ENCODE data around the gene PSMF1.

The PSMF1 gene

GRCh38 chr20:1118336-1119127 is at the start of gene PSMF1:
Gene PSMF1, plus strand, starts transcription at chr20:1118602. Its CDS starts 172 bp downstream, at chr20:1118774.
- peak; percentile 96 for DNase-seq

- no peak for DNase-seq
Observed at GRCh38 chr20:1072258-1072657, 46.1 kb upstream of the PSMF1 start.

GRCh38 chr20:1075616-1076015 is 42.8 kb upstream of the PSMF1 start:
- no peak for DNase-seq

DNA sequence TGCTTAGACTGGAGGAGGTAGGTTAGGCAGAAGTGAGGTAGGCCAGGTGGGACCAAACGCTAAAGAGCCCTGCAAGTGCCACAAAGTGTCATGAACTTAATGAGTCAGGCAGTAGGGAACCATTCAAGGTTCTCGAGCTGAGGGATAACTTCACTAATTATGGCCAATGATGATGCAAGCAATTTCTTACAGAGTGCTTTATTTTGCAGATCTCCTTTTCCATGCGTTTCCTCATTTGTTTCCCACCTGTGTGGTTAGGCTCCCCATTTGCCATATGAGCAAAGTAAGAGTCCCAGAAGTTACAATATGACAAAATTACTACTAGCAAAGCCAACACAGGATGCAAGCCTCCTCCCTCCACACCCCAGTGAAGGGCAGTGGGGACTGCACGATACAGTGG is 36.5 kb upstream of the PSMF1 start:
- no peak for DNase-seq

- peak; percentile 47 for DNase-seq
Observed at GRCh38 chr20:1083431-1084080, 34.8 kb upstream of the PSMF1 start.

DNA sequence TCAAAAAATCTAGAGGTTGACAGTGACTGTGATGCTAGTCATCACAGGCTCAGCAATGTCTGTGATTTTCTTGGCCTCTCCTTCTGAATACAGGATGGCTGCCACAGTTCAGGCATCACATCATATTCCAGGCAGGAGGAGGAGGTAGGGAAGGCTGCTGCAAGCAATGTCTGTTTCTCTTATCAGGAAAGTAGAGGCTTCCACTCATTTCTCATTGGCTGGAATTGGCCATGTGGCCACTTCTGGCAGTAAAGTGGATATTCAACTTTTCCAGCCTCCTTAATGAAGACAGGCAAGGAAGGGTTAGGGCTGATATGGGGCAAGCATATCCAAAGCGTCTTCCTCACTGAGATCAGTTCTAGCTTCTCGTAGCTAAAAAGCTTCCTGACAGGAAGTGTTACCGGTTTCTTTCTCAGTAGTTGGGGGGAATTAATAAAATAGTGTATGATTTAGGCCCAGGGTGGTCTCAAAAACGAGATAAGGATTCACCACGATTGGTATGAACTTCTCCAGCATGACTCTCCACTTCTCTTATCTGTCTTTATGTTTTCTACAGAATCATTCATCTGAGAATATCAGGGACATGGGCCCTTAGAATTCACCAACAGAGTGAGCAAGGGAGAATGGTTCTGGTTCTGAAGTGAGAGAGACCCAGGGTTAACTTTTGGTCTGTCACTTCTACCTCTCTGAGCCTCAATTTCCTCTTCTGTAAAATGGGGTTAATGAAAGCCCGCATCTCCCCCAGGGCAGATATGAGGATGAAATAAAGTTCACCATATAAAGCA is 32.7 kb upstream of the PSMF1 start:
- DNase-seq: no peak

GRCh38 chr20:1086277-1087213 is 31.9 kb upstream of the PSMF1 start:
- peak; percentile 24 for DNase-seq

GRCh38 chr20:1087311-1087905 is 31.0 kb upstream of the PSMF1 start:
- peak; percentile 54 for DNase-seq

DNA sequence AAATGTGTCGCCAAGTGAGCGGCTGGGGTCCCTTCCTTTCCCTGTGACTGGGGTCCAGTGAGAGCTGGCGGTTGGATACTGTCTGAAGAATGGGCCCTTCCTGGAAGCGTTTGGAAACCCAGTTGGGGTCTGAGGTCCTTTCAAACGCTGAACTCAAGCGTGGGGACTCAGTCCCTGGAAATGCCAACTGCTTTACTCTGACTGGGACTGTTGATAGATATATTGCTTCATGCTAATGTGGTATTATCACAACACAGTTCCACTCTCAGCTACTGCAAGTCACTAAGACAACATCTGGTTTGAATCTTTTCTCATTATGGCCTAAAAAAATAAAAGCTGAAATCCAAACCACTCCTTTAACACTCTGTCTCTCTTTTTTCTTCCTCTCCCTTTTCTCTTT is 23.7 kb upstream of the PSMF1 start:
- no peak for DNase-seq

DNA sequence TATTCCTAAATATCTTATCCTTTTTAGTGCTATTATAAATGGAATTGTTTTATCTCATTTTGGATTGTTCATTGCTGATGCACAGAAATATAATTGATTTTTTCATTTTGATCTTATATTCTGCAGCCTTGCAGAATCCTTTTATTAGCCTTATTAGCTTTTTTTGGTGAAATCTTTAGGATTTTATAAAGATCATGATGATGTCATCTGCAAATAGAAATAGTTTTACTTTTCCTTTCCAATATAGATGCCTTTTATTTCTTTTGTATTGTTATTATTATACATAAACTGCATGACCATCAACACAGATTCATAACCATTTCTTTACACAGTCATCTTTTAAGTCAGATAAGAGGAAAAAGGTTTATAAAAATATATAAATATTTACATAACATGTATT is 16.9 kb upstream of the PSMF1 start:
- no peak for DNase-seq

DNA sequence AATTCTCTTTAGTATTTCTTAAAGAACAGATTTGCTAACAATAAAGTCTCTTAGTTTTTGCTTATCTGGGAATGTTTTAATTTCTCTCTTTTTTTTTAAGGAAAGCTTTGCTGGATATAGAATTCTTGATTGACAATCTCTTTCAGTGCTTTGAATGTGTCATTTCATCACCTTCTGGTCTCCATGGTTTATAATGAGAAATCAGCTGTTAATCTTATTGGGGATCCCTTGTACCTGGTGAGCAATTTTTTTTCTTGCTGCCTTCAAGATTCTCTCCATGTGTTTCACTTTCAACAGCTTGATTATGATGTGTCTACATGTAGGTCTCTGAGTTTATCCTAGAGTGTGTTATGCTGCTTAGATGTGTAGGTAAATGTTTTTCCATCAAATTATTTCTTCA is 16.4 kb upstream of the PSMF1 start:
- no peak for DNase-seq

GRCh38 chr20:1103751-1104150 is 14.7 kb upstream of the PSMF1 start:
- DNase-seq: no peak

DNA sequence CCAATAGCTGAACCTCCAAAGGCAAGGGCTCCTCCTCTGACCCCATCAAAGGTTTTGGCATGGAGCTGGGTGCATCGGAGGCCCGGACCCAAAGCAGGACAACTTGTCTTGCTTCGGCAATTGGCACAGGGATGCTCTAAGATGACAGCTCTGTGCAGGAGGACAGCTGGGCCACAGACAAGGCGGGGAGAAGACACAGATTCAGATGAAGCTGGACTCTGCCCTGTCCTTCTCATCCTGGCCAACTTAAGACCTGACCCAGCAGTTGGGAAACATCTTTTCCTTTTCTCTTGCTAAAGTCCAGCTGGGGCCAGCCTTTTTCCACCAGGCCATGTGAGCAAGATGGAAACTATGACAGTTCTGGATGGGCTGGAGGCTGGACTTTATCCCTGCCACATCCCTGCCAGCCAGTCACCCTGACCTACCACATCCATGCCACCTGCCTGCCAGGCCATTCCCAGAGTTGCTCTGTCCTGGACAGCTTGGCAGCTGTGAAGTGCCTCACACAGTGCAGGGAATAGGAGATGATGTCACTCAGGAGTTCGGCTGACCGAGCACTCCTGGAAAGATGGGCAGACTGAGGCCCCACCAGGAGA is 12.7 kb upstream of the PSMF1 start:
- no peak for DNase-seq

- no peak for DNase-seq
Observed at GRCh38 chr20:1107176-1107575, 11.2 kb upstream of the PSMF1 start.

GRCh38 chr20:1108437-1108920 is 9.9 kb upstream of the PSMF1 start:
- peak; percentile 53 for DNase-seq

- no peak for DNase-seq
Observed at GRCh38 chr20:1112908-1113307, 5.5 kb upstream of the PSMF1 start.

DNA sequence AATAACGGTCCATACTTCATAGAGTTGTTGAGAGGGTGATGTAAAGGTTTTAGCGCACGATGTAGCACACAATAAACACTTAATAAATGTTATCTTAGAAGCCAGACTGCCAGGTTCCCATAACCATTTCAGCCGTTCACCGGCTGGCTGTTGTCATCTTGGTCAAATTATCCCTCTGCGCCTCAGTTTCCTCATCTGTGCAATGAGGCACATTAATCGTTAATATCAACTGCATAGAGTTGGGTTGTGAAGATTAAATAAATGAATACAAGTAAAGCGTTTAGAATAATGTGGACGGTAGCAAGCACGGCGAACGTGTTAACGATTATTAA is 432 bp upstream of the PSMF1 start:
- no peak for DNase-seq

DNA sequence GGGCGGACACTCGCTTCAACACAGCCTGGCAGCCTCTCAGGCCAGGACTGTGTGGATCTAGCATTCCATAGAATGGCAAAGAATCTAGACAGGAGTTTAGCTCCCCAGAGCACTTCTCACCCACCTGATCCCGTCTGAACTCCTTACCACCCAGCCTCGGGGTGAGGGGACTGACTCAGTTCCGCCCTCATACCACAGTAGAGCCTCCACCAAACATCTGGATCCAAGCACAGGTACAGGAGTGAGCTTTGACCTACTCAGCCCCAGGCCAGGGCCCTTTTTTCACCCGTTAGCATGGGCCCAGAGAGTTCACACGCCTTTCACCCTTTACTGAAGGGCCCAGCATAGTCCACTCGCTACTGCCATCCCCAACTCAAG is 715 bp downstream of the PSMF1 start:
- no peak for DNase-seq

DNA sequence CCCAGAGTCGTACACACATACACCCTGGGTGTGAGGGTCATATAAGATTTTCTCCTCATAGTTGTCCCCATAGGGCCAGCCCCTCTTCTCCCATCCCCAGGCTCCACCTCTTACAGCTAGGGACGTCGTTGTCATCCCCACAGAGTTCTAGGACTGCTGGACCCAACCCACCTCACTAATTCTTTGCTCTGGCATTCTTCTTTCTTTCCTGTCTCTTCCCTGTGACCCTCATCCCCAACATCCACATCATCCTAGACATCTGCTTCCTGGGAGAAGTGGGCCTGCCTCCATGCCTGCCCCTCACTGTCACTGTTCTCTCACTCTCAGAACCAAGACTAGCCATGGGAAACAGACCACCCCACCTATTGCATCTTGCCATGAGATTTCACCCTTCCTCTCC is 1.1 kb downstream of the PSMF1 start:
- DNase-seq: no peak

- no peak for DNase-seq
Observed at GRCh38 chr20:1121429-1121828, 3.0 kb downstream of the PSMF1 start.

- DNase-seq: peak; percentile 46
Observed at GRCh38 chr20:1122388-1123315, 4.2 kb downstream of the PSMF1 start.

Measured in activated CD4-positive, alpha-beta T cell treated with anti-CD3 and anti-CD28 coated beads, Interleukin-2, amount 50 U/mL, for 16 hours (primary cell).